ENCODE results near the gene MRPL34.

GRCh38 chr19:17339088-17339741 is 33.5 kb downstream of the MRPL34 start:
- TF ChIP-seq CTCF (IDR thresholded peaks at IDR 0.05; ENCODE audit: poor library complexity): no peak
- no peak for TF ChIP-seq EZH2phosphoT487 (IDR thresholded peaks at IDR 0.05; ENCODE audit: low read depth, severe bottlenecking, unreplicated experiment)
